Measurements from ENCODE around the gene ADGRD1.

Gene ADGRD1

GRCh38 chr12:131088701-131089530 lies 135.2 kb downstream of the ADGRD1 start:
- DNase-seq (ENCODE audit: low read depth in 2 of 2, low spot score in 1 of 2) = no peak

DNA sequence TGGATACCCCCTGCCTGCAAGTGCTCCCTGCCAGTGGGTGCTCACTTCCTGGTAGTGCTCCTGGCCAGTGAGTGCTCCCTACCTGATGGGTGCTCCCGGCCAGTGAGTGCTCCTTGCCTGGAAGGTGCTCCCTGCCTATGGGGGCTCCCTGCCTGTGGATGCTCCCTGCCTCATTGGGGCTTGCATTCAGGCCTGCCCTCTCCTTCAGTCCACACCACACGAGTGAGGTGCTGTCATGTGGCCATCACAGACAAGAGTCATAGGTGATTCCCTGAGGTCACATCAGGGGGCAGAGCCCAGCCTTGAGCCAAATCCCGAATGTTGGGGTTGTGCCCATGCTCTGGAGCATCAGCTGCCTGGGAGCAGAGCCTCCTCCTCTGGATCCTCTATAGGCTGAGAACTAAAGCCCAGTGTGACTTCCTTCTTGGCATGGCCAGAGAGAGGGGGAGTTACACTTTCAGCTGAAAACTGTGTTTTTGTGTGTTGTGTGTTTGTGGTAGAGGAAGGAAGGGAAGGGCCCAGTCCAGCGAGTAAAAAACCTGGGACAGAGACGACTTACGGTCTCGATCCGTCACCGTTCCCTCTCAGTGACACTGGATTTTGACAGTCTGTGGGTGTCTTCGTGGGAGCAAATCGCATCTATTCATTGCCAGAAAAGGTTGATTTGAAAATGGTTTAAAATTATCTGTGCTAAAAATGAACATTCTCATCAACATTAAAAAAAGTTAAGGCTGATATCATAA lies 136.0 kb downstream of the ADGRD1 start:
- DNase-seq (ENCODE audit: low read depth in 2 of 2, low spot score in 1 of 2) = no peak

- DNase-seq (ENCODE audit: low read depth in 2 of 2, low spot score in 1 of 2) = no peak
Measured at GRCh38 chr12:131090274-131091210, 136.8 kb downstream of the ADGRD1 start.

DNA sequence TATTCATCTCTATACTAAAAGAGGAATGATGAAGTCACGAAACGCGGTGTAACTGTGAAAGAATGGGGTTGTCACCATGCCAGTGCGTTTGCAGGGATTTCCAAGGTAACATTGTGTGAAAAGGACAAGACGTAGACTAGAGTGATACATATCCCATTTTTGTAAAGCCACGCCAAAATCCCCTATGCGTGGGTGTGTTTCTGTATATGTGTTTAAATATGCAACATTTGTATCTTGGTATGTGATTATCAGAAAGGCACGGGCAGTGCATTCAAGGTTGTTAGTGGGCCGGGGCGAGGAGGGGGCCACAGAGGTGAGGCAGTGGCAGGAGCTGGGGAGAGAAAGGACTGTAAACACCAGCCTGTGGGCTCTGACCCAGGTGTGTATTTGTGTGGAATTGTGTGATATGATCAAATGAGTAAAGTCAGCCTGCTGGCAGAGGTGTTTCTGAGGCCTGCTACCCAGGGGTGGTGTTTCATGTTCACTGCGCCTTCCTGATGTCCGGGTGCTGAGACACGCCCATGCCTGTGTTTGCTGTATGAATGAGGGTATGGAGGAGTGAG lies 137.8 kb downstream of the ADGRD1 start:
- no peak for DNase-seq (ENCODE audit: low read depth in 2 of 2, low spot score in 1 of 2)

DNA sequence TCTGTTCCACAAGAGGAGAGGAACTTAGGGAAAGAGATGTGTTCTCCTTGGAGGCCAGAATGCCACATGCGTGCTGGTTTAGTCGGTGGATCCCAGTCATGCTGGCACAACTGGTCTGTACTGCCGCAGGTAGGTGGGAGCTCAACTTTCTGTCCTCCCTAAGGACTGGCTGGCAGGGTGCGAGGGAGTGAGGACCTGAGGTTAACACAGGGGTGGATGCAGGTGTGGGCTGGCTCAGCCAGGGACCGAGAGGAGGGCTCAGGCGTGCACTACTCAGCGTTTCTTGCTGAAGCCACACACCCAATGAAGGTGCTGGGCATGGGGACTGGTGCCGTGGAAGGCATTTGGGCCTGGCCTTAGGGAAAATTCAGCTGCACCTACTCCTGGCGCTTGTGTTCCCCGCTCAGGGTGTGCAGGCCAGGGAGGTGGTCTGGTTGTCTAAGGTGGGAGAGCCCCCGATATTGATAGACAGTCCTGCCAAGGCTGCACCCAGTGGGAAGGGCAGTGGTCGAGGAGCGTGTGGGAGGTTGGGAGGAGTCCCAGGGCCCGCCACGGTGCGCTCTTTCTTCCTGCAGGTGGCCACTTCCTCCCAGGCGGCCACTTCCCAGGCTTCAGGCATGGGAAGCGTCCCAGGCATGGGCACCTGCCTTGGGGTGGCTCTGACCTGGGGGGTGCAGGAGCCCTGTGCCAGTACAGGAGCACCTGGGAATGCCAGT lies 138.4 kb downstream of the ADGRD1 start:
- DNase-seq (ENCODE audit: low read depth in 2 of 2, low spot score in 1 of 2) = no peak

- no peak for DNase-seq (ENCODE audit: low read depth in 2 of 2, low spot score in 1 of 2)
Measured at GRCh38 chr12:131092901-131093603, 139.3 kb downstream of the ADGRD1 start.

DNA sequence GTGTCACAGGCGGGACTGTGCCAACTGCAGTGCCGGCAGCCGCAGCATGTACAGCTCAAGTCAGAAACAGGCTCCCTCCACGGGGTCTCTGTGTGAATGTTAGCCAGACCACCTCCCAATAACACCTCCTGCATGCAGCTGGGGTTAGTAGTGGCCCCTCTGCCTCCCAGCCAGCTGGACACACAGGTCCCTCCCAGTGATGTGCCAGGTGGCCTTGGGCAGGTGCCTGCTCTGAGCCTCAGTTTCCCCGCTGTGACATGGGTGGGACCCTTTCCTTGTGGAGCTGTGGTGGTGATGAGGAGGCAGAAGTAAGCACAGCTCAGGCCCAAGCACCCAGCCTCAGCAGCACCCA lies 139.9 kb downstream of the ADGRD1 start:
- DNase-seq (ENCODE audit: low read depth in 2 of 2, low spot score in 1 of 2) = no peak

DNA sequence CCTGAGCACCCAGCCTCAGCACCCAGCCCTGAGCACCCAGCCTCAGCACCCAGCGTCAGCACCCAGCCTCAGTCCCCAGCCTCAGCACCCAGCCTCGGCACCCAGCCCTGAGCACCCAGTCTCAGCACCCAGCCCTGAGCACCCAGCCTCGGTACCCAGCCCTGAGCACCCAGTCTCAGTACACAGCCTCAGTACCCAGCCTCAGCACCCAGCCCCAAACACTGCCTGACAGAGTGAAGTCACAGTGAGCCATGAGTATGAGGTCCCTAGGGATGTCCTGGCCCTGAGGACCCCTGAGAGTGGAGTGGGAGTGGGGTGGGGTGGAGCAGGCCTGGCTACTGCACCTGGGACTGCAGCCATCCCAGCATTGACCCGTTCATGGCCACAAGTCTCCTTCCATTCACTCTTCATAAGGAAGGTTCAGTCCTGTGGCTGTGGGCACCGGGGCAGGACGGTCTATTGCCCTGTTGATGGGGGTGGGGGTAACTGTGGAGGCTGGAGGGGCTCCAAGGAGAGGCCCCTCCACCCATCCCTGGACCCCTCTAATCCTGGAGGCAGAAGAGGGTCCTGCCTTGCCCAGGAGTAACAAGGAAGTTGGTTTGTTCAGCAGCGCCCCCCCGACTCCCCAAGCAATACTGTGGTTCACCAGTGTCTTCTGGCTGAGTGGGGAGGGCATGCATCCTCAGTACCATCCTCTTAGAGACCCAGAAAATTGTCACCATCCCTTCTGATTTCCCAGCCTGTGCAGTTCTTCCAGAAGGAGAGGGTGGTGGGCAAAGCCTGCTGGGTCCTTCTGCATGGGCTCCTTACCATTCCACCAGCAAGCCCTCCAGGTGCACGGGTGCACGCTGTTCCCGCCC lies 140.5 kb downstream of the ADGRD1 start:
- DNase-seq (ENCODE audit: low read depth in 2 of 2, low spot score in 1 of 2) = no peak

- no peak for DNase-seq (ENCODE audit: low read depth in 2 of 2, low spot score in 1 of 2)
Measured at GRCh38 chr12:131094831-131095805, 141.4 kb downstream of the ADGRD1 start.

GRCh38 chr12:131095826-131096680 lies 142.3 kb downstream of the ADGRD1 start:
- no peak for DNase-seq (ENCODE audit: low read depth in 2 of 2, low spot score in 1 of 2)

DNA sequence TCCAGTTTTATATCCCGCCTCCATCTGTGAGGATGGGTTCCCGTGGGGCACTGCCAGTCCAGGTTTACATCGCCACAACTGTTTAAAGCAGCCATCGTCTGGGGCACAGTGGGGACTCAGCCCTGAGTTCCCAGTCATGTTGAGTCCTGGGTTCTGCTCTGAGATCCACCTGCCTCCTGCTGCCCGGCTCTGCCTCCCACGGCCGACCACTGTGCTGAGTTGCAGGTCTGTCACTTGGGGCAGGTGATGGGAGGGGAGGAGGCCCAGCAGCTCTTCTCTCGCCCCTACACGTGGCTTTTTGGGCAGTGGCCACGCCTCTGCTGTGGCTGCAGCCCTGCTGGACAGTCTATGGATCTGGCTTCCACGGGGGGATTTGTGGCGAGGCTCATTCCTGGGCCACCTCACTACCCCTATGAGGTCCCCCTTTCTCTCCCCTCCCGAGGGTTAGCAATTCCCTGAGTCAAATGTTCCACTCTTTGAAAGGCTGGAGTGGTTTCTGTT lies 143.0 kb downstream of the ADGRD1 start:
- DNase-seq (ENCODE audit: low read depth in 2 of 2, low spot score in 1 of 2) = no peak

- no peak for DNase-seq (ENCODE audit: low read depth in 2 of 2, low spot score in 1 of 2)
Measured at GRCh38 chr12:131097202-131098177, 143.8 kb downstream of the ADGRD1 start.

- DNase-seq (ENCODE audit: low read depth in 2 of 2, low spot score in 1 of 2) = no peak
Measured at GRCh38 chr12:131098178-131098981, 144.7 kb downstream of the ADGRD1 start.

GRCh38 chr12:131100031-131100674 lies 146.4 kb downstream of the ADGRD1 start:
- no peak for DNase-seq (ENCODE audit: low read depth in 2 of 2, low spot score in 1 of 2)
